Measurements from ENCODE around the gene SERGEF.
"Not testable (repeated sequence)": the region's sequence is repeated elsewhere in the genome, so short reads cannot be mapped to it uniquely, and the experiment has no call there.

Gene SERGEF

DNA sequence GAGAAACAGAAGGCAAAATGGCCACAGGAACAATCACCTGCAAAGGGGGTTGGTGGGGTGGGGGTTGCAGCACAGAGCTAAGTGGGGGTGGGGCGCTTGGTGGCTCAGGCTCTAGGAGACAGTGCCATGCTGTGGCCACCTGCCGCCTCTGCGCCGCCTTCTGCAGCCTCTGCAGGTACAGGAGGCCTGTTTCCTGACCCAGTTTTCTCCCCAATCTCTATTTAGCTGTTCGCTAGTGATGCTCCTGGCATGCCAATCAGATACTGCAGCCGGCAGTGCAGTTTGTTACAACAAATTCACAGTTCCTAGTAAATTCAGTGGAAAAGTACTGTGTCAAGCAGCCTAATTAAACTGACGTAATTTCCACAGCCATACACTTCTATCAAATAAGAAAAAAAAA lies 106.4 kb downstream of the SERGEF start:
- no peak for DNase-seq (ENCODE audit: low read depth in 2 of 2)

DNA sequence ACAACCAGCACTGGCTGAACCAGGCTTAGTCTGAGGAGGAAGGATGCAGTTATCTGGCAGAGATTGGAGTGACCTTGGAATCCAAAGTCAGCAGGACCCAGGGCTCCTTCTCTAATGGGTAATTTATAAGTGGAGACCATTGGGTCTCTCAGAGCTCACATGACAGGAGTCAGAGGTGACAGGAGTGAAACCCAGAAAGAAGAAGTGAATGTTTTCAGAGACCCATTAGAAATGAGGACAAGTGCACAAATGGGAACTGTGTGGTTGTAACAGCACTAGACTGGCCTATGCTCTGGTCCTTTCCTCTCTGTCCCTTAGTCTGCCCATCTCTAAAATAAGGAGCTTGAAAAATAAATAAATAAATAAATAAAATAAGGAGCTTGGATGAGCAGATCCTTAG lies 107.4 kb downstream of the SERGEF start:
- DNase-seq (ENCODE audit: low read depth in 2 of 2): no peak

DNA sequence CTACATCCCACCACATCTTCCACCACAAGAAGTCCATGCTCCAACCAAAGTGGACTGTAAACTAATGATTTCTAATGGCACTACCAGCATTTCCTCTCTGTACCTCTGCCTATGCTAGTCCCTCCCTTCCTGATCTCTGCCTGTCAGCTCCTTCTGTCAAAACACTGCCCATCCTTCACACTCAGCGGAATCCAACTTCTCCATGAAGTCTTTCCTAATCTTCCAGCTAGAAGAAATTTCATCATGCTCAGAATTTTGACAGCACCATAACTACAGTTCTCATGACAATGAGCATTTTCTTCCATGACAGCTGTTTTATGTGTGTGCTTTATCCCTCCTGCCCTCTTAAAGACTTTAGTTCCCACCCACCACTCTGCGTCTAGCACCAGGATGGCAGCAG lies 111.4 kb downstream of the SERGEF start:
- no peak for DNase-seq (ENCODE audit: low read depth in 2 of 2)

DNA sequence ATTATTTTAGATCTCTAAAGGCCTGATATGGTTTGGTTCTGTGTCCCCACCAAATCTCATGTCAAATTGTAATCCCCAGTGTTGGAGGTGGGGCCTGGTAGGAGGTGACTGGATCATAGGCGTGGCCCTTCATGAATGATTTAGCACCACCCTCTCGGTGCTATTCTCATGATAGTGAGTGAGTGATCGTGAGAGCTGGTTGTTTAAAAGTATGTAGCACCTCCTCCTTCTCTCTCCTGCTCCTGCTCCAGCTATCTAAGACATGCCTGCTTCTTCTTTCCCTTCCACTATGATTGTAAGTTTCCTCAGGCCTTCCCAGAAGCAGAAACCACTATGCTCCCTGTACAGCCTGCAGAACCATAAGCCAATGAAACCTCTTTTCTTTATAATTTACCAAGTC lies 114.1 kb downstream of the SERGEF start:
- DNase-seq (ENCODE audit: low read depth in 2 of 2): no peak

DNA sequence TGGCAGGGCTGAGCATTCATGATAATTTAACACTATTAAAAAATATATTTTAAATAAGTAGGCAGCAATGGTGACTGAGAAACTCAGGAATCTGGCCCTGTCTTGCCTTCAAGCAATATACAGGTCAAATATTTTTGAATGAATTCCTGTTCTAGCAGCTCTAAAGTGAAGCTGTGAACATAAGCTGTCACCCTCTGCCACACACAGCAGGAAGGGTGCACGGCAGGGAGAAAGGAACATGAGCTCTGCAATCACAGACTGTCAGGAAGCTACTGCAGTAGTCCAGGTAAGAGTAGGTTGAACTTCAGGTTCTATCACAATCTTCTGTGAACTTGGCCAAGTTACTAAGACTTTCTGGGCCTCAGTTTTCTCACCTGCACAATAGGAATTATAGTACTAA lies 114.8 kb downstream of the SERGEF start:
- no peak for DNase-seq (ENCODE audit: low read depth in 2 of 2)

DNA sequence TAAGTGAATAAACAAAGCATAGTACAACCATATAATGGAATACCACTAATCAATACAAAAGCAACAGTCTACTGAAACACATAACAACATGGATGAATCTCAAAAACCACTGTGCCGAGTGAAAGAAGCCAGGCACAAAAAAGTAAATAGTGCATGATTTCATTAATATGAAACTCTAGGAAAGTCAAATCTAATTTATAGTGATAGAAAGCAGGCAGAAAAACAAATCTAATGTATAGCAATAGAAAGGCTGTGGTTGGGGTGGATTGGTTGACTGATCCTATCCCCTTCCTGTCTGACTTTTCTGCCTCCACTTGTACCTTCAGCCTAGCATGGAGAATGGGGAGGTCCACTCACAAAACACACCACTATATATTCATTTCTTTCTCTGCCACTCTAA lies 115.4 kb downstream of the SERGEF start:
- no peak for DNase-seq (ENCODE audit: low read depth in 2 of 2)

DNA sequence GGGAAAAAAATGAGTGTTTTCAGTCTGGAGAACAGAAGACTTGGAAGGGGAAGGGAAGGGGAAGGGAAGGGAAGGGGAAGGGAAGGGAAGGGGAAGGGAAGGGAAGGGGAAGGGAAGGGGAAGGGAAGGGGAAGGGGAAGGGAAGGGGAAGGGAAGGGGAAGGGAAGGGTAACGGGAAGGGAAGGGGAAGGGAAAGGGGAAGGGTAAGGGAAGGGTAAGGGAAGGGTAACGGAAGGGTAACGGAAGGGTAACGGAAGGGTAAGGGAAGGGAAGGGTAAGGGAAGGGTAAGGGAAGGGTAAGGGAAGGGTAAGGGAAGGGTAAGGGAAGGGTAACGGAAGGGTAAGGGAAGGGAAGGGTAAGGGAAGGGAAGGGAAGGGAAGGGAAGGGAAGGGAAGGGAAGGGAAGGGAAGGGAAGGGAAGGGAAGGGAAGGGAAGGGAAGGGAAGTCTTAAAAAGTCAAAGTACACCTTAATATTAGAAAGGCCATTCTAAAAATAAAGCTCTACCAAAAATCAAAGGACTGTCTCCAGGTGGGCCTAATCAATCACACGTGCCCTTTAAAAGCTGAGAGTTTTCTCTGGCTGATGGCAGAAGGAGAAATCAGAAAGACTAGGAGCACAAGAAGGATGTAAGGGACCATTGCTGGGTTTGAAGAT lies 116.2 kb downstream of the SERGEF start:
- DNase-seq (ENCODE audit: low read depth in 2 of 2): not testable (repeated sequence)

DNA sequence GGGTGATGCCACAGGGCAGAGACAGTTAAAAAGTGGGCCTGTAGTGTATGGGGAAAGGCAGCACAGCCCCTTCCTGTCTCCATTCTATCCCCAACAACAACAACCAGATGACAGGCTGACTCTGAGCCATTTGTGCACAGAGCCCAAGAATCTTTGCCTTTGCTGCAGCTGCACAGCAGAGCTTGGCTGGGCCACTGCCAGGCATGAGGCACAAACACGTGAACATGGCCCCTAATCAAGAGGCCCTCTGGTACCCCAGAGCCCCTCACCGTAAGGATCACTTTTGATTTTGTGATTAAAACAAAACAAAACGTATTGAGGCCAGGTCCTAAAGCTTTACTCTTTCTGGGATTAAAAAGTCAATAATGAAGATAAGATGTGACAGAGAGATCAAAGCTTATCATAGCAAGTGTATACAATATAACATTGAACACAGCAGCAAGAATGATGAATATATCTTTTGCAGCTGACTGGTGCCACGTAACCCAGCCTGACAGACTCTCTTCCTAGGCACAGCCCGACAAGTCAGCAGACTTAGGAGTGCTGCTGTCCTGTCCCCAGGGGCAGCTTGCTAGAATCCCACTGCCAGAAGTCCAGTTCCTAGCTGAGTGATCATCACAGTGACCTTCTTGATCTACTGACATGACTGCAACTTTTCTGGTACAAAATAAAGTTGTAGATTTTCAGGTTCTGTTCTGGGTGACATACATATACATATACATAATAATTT lies 117.8 kb downstream of the SERGEF start:
- DNase-seq (ENCODE audit: low read depth in 2 of 2): no peak

DNA sequence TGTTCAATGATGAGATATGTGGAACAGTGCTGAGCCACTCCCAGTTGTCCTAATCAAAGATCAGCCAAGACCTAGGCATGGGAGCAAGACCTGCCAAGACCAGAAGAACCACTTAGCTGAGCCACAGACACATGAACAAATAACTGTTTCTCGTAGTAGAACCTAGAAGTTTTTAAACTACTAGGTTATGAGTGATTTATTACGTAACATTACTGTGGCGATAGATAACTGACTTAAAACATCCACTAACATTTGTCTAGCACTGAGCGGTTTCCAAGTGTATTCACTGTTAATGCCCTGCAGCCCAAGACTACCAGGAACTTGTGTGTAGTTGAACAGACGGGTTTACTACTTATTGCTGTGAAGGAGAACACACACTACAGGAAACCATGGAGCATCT lies 120.4 kb downstream of the SERGEF start:
- no peak for DNase-seq (ENCODE audit: low read depth in 2 of 2)

DNA sequence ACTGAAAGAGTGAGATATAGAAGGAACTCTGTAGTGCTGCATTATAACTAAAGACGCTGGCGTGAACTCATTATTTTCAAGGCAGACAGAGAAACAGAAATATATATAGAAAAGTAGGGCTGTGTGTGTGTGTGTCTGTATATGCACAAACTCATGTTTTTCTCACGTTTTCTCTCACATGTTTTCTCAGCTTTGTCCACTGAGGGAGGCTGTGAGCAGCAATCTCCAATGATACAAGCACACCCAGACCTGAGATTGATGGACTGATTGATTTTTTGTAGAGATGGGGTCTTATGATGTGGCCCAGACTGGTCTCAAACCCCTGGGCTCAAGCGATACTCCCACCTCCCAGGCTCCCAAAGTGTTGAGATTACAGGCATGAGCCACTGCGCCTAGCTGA lies 122.5 kb downstream of the SERGEF start:
- DNase-seq (ENCODE audit: low read depth in 2 of 2): no peak

DNA sequence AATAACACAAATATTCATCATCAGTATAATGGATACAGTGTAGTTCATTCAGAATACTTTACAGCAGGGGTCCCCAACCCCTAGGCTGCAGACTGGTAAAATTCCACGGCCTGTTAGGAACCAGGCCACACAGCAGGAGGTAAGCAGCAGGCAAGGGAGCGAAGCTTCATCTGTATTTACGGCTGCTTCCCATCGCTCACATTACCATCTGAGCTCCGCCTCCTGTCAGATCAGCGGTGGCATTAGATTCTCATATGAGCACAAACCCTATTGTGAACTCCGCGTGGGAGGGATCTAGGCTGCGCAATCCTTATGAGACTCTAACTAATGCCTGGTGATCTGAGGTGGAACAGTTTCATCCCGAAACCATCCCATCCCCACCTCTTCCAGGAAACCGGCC lies 125.1 kb downstream of the SERGEF start:
- no peak for DNase-seq (ENCODE audit: low read depth in 2 of 2)

DNA sequence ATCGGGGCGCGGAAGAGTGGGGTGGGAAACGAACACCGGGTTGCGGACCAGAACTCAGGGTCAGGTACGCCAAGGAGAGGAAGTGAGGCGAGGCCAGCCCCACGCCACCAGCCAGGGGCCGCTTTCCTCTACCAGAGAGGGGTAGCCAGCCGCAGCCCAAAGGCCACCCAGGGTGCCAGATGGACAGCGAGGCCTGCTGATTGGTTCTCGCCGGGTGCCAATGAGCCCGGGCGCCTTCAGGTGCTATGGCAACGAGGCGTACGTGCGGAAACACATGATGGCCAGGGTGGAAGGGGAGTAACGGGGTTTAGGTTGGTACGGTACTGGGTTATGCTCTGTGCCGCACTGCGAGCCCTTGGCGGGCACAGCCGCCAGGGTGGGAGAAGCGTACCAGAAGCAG lies 128.9 kb downstream of the SERGEF start:
- no peak for DNase-seq (ENCODE audit: low read depth in 2 of 2)

DNA sequence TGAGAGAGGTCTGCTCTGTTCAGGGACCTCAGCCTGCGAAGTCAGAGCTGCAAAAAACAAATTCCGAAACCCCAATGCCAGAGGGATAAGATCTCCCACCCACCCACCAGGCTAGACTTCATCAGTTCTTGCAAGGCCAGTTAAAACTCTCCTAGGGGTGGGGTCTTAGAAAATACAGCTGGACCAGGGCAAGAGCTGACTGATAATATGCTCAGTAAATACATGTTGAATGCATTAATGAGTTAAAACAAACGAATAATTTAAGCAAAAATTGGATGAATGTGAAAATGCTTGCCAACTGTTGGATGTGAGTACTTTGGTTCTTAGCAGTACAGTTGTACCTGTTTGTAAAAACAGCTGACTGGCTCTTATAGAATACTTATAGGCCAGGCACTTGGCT lies 129.8 kb downstream of the SERGEF start:
- DNase-seq (ENCODE audit: low read depth in 2 of 2): no peak

DNA sequence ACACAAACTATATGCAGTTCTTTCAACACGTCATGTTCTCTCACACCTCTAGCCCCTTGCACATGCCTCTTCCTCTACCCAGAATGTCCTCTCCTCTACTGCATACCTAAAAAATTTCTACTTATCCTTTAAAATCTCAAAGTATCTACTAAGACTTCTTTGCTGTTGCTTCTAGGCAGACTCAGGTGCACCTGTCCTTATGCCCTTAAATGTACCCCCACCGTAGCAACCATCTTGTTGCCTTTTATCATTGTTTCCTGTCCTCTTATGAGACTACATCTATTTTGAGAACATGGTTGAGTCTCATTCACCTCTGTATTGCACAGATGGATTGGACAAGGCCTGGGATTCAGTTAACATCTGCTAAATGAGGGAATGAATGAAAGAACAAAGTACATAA lies 134.1 kb downstream of the SERGEF start:
- DNase-seq (ENCODE audit: low read depth in 2 of 2): no peak

DNA sequence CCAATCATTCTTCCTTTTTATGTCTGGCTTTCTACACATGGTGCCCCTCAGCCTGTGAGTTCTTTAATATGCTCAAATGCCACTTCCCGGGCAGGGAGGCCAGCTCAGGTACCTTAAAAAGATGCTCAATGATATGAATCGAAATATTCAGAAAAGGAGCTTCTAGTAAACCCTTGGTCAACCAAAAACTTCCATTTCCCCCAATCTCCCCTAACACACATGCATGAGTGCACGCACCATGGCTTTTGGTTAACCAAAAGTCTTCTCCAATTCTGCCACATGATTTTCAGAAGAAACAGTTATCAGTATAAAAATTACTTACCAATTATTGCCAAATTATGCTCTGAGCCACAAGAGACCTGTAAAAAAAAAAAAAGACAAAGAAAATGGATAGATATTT lies 135.0 kb downstream of the SERGEF start:
- no peak for DNase-seq (ENCODE audit: low read depth in 2 of 2)

DNA sequence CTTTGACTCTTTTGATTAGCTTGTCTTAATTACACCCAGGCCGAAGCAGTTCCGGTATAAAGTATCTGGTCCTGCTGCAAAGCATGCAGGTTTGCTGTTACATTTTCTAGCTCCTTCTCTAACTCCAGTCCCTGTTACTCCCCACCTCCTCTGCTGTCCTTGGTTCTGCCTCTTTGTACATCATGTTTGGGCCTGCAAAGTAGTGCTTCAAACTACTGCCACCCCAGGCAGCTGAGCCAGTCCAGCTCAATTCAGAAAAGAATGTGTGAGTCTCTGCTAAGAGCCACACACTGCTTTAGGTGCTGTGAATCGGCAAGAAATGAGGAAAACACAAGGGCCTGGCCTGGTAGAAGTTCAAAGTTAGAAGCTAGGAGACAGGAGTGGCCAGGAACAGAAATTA lies 136.0 kb downstream of the SERGEF start:
- DNase-seq (ENCODE audit: low read depth in 2 of 2): no peak

DNA sequence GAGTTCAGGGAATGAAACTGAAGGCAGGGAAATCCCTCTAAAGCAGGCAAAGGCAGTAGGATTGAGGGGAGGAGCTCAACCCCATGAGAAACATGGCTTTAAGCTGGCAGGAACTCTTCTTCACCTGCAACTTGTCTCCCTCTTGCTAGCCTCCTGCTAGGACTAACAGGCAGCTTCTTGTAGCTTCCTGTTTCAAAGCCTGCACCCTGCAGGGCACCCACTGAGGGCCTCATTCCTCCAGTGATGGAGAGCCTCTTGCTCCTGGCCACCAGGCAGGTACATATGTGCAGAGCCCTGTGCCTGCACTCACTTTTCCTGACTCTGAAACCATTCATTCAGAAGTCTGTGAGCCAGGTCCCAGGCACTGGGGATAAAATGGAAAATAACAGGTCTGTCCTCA lies 137.0 kb downstream of the SERGEF start:
- no peak for DNase-seq (ENCODE audit: low read depth in 2 of 2)

DNA sequence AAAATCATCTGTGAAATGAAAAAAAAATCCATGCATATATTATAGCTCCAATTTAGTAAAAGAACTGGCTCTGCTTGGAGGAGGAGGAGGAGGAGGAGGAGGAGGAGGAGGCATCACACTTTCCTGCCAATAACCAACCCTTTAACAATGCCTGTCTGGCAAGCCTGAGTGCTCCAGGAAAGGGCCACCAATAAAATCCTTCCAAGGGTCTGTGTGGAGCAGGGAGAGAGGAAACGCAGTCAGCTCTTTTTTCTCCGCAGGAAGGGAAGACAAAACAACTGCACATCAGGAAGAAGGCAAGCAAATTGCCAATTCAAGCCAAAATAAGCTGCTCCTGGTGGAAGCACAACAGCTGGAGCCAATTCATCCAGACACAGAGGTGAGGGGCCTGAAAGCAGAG lies 139.3 kb downstream of the SERGEF start:
- DNase-seq (ENCODE audit: low read depth in 2 of 2): no peak

DNA sequence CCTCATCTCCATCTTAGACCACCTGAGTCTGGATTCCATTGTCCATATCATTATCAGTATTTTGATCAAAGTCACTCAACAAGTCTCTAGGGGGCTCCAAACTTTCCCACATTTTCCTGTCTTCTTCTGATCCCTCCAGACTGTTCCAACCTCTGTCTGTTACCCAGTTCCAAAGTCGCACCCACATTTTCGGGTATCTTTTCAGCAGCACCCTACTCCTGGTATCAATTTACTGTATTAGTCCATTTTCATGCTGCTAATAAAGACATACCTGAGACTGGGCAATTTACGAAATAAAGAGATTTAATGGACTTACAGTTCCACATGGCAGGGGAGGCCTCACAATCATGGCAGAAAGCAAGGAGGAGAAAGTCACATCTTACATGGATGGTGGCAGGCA lies 144.4 kb downstream of the SERGEF start:
- not testable (repeated sequence) for DNase-seq (ENCODE audit: low read depth in 2 of 2)

DNA sequence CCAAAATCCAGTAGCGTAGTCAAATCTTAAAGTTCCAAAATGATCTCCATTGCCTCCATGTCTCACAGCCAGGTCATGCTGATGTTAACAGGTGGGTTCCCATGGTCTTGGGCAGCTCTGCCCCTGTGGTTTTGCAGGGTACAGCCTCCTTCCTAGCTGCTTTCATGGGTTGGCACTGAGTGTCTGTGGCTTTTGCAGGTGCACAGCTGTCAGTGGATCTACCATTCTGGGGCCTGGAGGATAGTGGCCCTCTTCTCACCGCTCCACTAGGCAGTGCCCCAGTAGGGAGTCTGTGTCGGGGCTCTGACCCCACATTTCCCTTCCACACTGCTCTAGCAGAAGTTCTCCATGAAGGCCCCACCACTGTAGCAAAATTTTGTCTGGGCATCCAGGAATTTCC lies 145.5 kb downstream of the SERGEF start:
- DNase-seq (ENCODE audit: low read depth in 2 of 2): no peak

DNA sequence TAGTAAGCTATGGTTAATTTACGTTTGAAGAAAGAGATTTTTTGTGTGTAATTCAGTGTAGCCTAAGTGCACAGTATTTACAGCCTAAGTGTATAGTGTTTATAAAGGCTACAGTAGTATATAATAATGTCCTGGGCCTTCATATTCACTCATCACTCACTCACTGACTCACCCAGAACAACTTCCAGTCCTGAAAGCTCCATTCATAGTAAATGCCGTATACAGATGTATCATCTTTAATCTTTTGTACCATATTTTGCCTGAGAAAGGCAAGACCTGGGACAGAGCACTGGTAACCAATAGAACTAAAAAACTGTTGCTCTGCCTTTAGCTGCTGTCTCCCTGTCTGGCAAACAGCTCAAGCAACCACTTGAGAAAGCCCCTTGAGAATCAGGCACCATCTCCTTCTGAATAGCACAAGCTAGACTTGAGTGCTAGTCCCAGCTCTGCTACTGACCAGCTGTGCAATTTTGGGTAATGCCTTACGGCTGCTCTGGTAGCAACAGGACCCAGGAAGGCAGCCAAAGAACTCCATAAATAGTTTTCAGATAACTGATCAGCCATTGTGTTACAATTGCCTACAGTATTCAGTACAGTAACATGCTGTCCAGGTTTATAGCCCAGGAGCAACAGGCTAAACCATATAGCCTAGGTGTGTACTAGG lies 146.9 kb downstream of the SERGEF start:
- no peak for DNase-seq (ENCODE audit: low read depth in 2 of 2)

DNA sequence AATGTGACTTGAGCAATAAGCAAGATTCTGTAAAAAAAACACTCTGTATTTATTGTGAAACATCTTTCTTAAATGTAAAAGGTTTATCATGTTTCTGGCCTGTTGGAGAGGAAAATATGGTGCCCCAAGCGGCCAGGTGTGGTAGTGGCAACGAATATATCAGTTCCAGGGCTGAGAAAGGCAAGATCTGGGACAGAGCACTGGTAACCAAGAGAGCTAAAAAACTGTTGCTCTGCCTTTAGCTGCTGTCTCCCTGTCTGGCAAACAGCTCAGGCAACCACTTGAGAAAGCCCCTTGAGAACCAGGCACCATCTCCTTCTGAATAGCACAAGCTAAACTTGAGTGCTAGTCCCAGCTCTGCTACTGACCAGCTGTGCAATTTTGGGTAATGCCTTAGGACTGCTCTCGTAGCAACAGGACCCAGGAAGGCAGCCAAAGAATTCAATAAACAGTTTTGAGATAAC lies 148.3 kb downstream of the SERGEF start:
- no peak for DNase-seq (ENCODE audit: low read depth in 2 of 2)

Data from stimulated activated CD8-positive, alpha-beta memory T cell treated with anti-CD3 and anti-CD28 coated beads, Interleukin-15, amount 100 ng/mL, for 48 hours (primary cell).